ENCODE results near the gene TBCEL. TPM values are rescaled to one million over a fixed set of nuclear protein-coding genes. Genes with fewer than 3 reads are reported as not detected.

The TBCEL gene
- total RNA-seq, 3 donors from 2014 or later: 16.0 to 31.8 (median 26.9) TPM

- intact Hi-C loops (cut with DNase I; ENCODE audit: low total_unique reads): no loop called here
- H3K36me3 ChIP-seq: no peaks in the 10 kb centered on the region
- no peaks in the 10 kb centered on the region for H3K27me3 ChIP-seq
- H3K4me1 ChIP-seq: no peaks in the 10 kb centered on the region
- H3K4me3 ChIP-seq: no peak overlapping the region
- TF ChIP-seq POLR2AphosphoS5 (IDR thresholded peaks at IDR 0.05) (no peak), POLR2A (IDR thresholded peaks at IDR 0.05) (no peak), CTCF (IDR thresholded peaks at IDR 0.05) (no peak)
- H3K9me3 ChIP-seq: no peaks in the 10 kb centered on the region
- H3K27ac ChIP-seq: no peak overlapping the region
- no peak for DNase-seq (ENCODE audit: low spot score in 2 of 2)
These were observed 11.4 kb downstream of the TBCEL start for GRCh38 chr11:121035169-121035755.

GRCh38 chr11:121035780-121036179 is 11.9 kb downstream of the TBCEL start:
- DNase-seq (ENCODE audit: low spot score in 2 of 2): no peak
- no peaks in the 10 kb centered on the region for H3K36me3 ChIP-seq
- H3K9me3 ChIP-seq: no peaks in the 10 kb centered on the region
- H3K4me3 ChIP-seq: no peak overlapping the region
- TF ChIP-seq CTCF (IDR thresholded peaks at IDR 0.05): no peak
- intact Hi-C loops (cut with DNase I; ENCODE audit: low total_unique reads): no loop called here
- no peaks in the 10 kb centered on the region for H3K27me3 ChIP-seq
- no peaks in the 10 kb centered on the region for H3K4me1 ChIP-seq
- H3K27ac ChIP-seq: no peak overlapping the region

GRCh38 chr11:121037016-121037415 is 13.1 kb downstream of the TBCEL start:
- H3K4me3 ChIP-seq: no peak overlapping the region
- intact Hi-C loops (cut with DNase I; ENCODE audit: low total_unique reads): no loop called here
- H3K27me3 ChIP-seq: no peaks in the 10 kb centered on the region
- no peak overlapping the region for H3K27ac ChIP-seq
- TF ChIP-seq POLR2AphosphoS5 (IDR thresholded peaks at IDR 0.05): no peak
- TF ChIP-seq CTCF (IDR thresholded peaks at IDR 0.05): no peak
- no peak for TF ChIP-seq POLR2A (IDR thresholded peaks at IDR 0.05)
- no peaks in the 10 kb centered on the region for H3K36me3 ChIP-seq
- no peaks in the 10 kb centered on the region for H3K9me3 ChIP-seq
- H3K4me1 ChIP-seq: no peaks in the 10 kb centered on the region
- no peak for DNase-seq (ENCODE audit: low spot score in 2 of 2)

- Histone ChIP-seq H3K27me3 (no peaks in the 10 kb centered on the region), H3K4me3 (no peak overlapping the region), H3K27ac (no peak overlapping the region), H3K4me1 (no peaks in the 10 kb centered on the region), H3K36me3 (no peaks in the 10 kb centered on the region), H3K9me3 (no peaks in the 10 kb centered on the region)
- no peak for DNase-seq (ENCODE audit: low spot score in 2 of 2)
- TF ChIP-seq POLR2A (IDR thresholded peaks at IDR 0.05) (no peak), CTCF (IDR thresholded peaks at IDR 0.05) (no peak), POLR2AphosphoS5 (IDR thresholded peaks at IDR 0.05) (no peak)
- intact Hi-C loops (cut with DNase I; ENCODE audit: low total_unique reads): no loop called here
These were observed 14.9 kb downstream of the TBCEL start for GRCh38 chr11:121038648-121039409.

GRCh38 chr11:121039971-121040613 is 16.2 kb downstream of the TBCEL start:
- no peaks in the 10 kb centered on the region for H3K27me3 ChIP-seq
- H3K9me3 ChIP-seq: no peaks in the 10 kb centered on the region
- no peaks in the 10 kb centered on the region for H3K4me1 ChIP-seq
- TF ChIP-seq POLR2A (IDR thresholded peaks at IDR 0.05) (no peak), CTCF (IDR thresholded peaks at IDR 0.05) (no peak), POLR2AphosphoS5 (IDR thresholded peaks at IDR 0.05) (no peak)
- H3K4me3 ChIP-seq: no peak overlapping the region
- intact Hi-C loops (cut with DNase I; ENCODE audit: low total_unique reads): no loop called here
- no peak for DNase-seq (ENCODE audit: low spot score in 2 of 2)
- no peaks in the 10 kb centered on the region for H3K36me3 ChIP-seq
- H3K27ac ChIP-seq: no peak overlapping the region
